AG04449 (cell line): Measurements from ENCODE around the gene PADI4.

Source experiments
- CTCF ChIA-PET: fragments of 350-600 bp; formaldehyde crosslinking; extraction: SDS; loops from one replicate; lab custom pipeline; 2021; ENCODE audit warnings: antibody characterized with exemption; lab: Yijun Ruan, JAX
- POLR2A ChIA-PET: fragments of 400-600, 350-600 bp; formaldehyde crosslinking; extraction: SDS; loops from one replicate; lab custom pipeline; 2020; ENCODE audit warnings: antibody characterized with exemption, inconsistent platforms; lab: Yijun Ruan, JAX
- DNase-seq: peaks from one replicate; pipeline ENCODE4 v3.0.0-alpha.2; 2010; ENCODE audit warnings: low read depth, low spot score
- H3K4me3 ChIP-seq: 2 replicates; pipeline ENCODE4 v1.5.1; 2011; ENCODE audit warnings: low read depth, mild to moderate bottlenecking, control low read depth, low read length
- CTCF ChIP-seq: IDR thresholded peaks from one replicate; pipeline ENCODE4 v1.5.1; 2011; ENCODE audit warnings: mild to moderate bottlenecking, moderate library complexity, low read length, control low read depth, inconsistent platforms; ENCODE audit not compliant: insufficient read depth; ENCODE audit errors: missing control alignments

PADI4 gene

DNA sequence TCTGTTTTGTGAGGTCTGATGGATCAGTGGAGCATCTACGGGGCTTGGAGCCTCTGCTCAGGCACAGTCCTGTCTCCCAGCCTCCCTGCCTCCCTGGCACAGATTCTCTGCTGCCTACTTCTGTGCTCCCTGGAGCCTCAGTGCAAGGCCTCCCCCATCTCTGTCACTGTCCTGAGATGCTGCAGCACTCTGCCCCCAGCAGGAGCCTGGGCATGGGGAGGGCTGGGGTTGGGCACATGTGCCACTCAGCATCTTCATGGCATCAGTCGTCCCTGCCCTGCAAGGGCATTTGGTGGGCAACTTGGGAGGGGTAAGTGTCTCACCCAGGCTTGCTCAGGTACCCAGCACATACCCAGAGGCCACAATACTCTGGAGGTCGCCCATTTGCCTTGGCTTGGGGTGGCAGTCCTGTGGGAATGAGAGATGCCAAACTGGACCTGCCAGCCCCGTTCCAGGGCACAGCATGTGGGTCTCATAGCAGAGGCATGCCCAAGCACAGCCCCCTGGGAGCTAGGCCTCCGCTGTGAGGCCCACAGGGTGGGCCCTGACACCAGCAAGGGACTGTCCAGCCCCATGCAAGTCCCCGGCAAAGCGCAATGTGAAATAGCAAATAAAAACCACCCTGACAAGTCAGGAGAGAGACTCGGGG lies 30.4 kb upstream of the PADI4 start:
- TF ChIP-seq CTCF = no peak
- CTCF ChIA-PET = interaction anchor here (1.0 to 6.7 kb wide), 5 partner anchors 16 to 151 kb away, joined by 3 to 100 read pairs (median 8); no protein-coding TSS in a partner anchor
- DNase-seq = no peak
- POLR2A ChIA-PET = no interaction called here
- H3K4me3 ChIP-seq = no peak overlapping the region

- no peak for TF ChIP-seq CTCF
- CTCF ChIA-PET = interaction anchor here (1.0 to 1.8 kb wide), 2 partner anchors 18 to 153 kb away, joined by 3 to 8 read pairs; no protein-coding TSS in a partner anchor
Observed at GRCh38 chr1:17278996-17279830, 28.8 kb upstream of the PADI4 start.

GRCh38 chr1:17280436-17280835 lies 27.6 kb upstream of the PADI4 start:
- DNase-seq = no peak
- ChIA-PET POLR2A (no interaction called here), CTCF (no interaction called here)
- TF ChIP-seq CTCF = no peak
- no peak overlapping the region for H3K4me3 ChIP-seq

More at GRCh38 chr1:17278996-17279830, 28.8 kb upstream of the PADI4 start:
- DNase-seq = no peak
- no peak overlapping the region for H3K4me3 ChIP-seq
- POLR2A ChIA-PET = no interaction called here

DNA sequence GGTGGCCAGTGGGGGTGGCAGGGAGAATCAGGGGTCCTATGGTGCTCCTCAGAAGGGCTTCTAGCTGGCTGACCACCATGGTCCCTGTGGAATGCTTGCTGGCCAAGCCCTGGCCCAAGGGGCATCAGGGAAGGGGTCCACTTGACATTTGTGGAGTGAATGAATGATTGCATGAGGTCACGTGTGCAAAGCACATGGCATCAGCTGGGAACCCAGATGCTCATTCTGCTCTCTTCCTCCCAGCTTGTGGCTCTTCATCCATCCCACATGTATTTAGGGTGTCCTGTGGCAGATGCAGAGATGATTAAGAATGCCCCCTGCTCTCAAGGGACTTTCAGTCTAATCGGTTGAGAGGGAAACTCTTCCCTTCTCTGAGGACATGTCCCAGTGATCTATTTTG lies 27.1 kb upstream of the PADI4 start:
- DNase-seq = no peak
- no peak for TF ChIP-seq CTCF
- H3K4me3 ChIP-seq = no peak overlapping the region
- ChIA-PET CTCF (interaction anchor here (1.1 kb wide), 1 partner anchor 7 kb away, joined by 3 read pairs; no protein-coding TSS in a partner anchor), POLR2A (no interaction called here)

DNA sequence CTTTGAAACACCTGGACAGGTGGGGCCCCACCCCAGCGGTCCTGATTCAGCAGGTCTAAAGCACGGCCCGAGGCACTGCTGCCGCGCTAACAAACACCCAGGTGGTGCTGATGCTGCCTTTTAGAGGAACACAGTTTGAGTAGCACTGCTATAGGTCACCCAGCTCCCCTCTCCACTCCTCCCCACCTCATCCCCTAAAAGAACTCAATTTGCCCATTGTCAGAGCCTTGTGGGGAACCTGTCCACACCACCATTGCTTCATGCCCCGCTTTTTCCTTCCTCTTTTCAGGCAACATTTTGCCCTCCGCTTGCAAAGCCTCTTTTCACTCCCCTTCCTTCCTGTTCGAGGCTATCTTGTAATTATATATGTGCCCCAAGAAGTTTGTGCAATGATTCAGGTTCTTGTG lies 26.2 kb upstream of the PADI4 start:
- DNase-seq = no peak
- POLR2A ChIA-PET = no interaction called here
- H3K4me3 ChIP-seq = no peak overlapping the region
- CTCF ChIA-PET = interaction anchor here (0.9 to 1.1 kb wide), 3 partner anchors 8 to 16 kb away, joined by 3 read pairs; no protein-coding TSS in a partner anchor
- no peak for TF ChIP-seq CTCF

GRCh38 chr1:17282836-17283235 lies 25.2 kb upstream of the PADI4 start:
- DNase-seq = no peak
- CTCF ChIA-PET = interaction anchor here (1.0 to 5.8 kb wide), 2 partner anchors 8 to 17 kb away, joined by 3 to 37 read pairs; no protein-coding TSS in a partner anchor
- TF ChIP-seq CTCF = no peak
- H3K4me3 ChIP-seq = no peak overlapping the region
- POLR2A ChIA-PET = no interaction called here
